ENCODE data around the gene ARID1B.

Gene ARID1B

DNA sequence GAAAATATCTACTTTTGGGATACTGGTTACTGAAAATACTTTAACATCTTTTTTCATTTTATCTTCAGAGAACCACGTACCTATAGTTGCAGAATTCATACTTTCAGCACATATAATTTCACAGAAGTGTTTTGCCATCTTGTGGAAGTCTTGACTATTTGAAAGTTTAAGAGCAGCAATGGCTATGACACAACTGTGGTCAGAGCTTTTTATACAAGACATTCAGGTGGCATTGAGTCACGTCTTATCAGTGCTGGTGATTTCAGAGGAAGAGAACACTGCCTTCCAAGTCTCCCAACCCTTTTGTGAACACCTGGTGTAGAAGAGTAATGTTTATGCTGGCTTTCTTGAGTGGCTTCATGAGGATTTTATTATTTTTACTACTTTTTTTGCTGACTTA, 171.6 kb downstream of the ARID1B start:
- TF ChIP-seq SIN3A (IDR thresholded peaks at IDR 0.05; ENCODE audit: borderline replicate concordance, insufficient read depth, low read length) = no peak
- TF ChIP-seq FOXP2 (optimal IDR thresholded peaks at IDR 0.05; ENCODE audit: borderline replicate concordance, extremely low read depth, extremely low read length, insufficient read depth) = no peak
- TF ChIP-seq, protein P1, sequence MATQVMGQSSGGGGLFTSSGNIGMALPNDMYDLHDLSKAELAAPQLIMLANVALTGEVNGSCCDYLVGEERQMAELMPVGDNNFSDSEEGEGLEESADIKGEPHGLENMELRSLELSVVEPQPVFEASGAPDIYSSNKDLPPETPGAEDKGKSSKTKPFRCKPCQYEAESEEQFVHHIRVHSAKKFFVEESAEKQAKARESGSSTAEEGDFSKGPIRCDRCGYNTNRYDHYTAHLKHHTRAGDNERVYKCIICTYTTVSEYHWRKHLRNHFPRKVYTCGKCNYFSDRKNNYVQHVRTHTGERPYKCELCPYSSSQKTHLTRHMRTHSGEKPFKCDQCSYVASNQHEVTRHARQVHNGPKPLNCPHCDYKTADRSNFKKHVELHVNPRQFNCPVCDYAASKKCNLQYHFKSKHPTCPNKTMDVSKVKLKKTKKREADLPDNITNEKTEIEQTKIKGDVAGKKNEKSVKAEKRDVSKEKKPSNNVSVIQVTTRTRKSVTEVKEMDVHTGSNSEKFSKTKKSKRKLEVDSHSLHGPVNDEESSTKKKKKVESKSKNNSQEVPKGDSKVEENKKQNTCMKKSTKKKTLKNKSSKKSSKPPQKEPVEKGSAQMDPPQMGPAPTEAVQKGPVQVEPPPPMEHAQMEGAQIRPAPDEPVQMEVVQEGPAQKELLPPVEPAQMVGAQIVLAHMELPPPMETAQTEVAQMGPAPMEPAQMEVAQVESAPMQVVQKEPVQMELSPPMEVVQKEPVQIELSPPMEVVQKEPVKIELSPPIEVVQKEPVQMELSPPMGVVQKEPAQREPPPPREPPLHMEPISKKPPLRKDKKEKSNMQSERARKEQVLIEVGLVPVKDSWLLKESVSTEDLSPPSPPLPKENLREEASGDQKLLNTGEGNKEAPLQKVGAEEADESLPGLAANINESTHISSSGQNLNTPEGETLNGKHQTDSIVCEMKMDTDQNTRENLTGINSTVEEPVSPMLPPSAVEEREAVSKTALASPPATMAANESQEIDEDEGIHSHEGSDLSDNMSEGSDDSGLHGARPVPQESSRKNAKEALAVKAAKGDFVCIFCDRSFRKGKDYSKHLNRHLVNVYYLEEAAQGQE (IDR thresholded peaks at IDR 0.05; ENCODE audit: insufficient read depth in 1 of 2, low read depth in 2 of 2, low read length in 2 of 2) = no peak
- no peak for TF ChIP-seq TAF1 (IDR thresholded peaks at IDR 0.05; ENCODE audit: borderline replicate concordance, insufficient read depth, low read length)
- TF ChIP-seq POLR2AphosphoS5 (IDR thresholded peaks at IDR 0.05; ENCODE audit: low read depth, low read length) = no peak

DNA sequence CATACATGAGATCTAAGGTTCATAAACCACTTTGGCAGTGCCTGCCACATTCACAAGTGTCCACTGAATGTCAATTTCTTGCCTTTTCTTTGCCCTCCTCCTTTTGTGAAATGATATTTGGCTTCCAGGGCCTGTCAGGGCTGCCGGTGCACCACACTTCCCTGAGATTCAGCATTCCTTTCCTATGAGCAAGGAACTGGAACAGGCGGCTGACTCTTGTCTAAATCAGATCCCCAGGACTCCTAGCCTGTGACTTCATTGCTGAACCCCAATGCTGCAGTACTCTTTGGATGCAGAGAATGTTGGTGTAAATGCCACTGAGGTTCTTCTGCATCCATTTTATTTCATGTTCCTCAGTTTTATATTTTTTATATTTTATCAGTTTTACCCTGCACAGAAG, 172.2 kb downstream of the ARID1B start:
- TF ChIP-seq, protein P1 (IDR thresholded peaks at IDR 0.05; ENCODE audit: insufficient read depth in 1 of 2, low read depth in 2 of 2, low read length in 2 of 2) = no peak

DNA sequence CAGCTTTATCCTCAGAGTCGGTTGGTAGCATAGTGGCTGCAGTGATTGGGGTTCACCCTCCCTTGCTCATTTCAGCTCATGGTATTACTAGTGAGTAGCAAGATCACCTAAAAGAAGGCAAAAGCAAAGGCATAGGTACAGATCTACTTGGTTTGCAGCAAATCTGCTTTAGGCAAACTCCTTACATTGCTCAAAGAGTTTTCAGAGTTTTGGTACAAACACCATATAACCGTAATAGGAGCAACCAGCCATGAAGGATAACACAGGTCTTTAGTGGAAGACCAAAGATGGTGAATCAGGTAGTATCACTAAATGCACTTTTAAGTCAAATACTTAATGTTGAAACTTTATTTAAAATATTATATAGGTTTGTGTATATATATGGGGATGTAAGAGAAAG, 172.9 kb downstream of the ARID1B start:
- no peak for TF ChIP-seq TAF1 (IDR thresholded peaks at IDR 0.05; ENCODE audit: borderline replicate concordance, insufficient read depth, low read length)
- TF ChIP-seq POLR2AphosphoS5 (IDR thresholded peaks at IDR 0.05; ENCODE audit: low read depth, low read length) = no peak
- TF ChIP-seq FOXP2 (optimal IDR thresholded peaks at IDR 0.05; ENCODE audit: borderline replicate concordance, extremely low read depth, extremely low read length, insufficient read depth) = no peak
- TF ChIP-seq, protein P1 (IDR thresholded peaks at IDR 0.05; ENCODE audit: insufficient read depth in 1 of 2, low read depth in 2 of 2, low read length in 2 of 2) = no peak
- TF ChIP-seq SIN3A (IDR thresholded peaks at IDR 0.05; ENCODE audit: borderline replicate concordance, insufficient read depth, low read length) = no peak

DNA sequence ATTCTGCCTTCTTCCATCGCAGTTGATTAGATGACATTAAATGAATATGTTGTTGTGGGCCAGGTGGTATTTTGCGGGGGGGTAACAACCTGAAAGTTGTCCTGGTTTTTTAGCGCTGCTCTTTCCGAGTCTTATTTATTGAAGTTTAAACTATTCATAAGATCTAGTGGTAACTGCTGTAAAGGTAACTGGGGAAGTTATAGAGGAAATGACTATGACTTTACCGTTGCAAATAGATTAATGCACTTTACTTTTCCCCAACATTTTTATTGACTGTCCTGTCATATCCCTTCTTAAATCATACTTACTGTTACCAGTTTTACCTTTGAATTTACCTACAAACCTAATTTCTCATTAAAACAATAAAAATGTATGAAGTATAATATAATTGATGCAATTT, 173.4 kb downstream of the ARID1B start:
- TF ChIP-seq SIN3A (IDR thresholded peaks at IDR 0.05; ENCODE audit: borderline replicate concordance, insufficient read depth, low read length) = no peak
- TF ChIP-seq TAF1 (IDR thresholded peaks at IDR 0.05; ENCODE audit: borderline replicate concordance, insufficient read depth, low read length) = no peak
- no peak for TF ChIP-seq FOXP2 (optimal IDR thresholded peaks at IDR 0.05; ENCODE audit: borderline replicate concordance, extremely low read depth, extremely low read length, insufficient read depth)
- TF ChIP-seq, protein P1 (IDR thresholded peaks at IDR 0.05; ENCODE audit: insufficient read depth in 1 of 2, low read depth in 2 of 2, low read length in 2 of 2) = no peak
- no peak for TF ChIP-seq POLR2AphosphoS5 (IDR thresholded peaks at IDR 0.05; ENCODE audit: low read depth, low read length)

DNA sequence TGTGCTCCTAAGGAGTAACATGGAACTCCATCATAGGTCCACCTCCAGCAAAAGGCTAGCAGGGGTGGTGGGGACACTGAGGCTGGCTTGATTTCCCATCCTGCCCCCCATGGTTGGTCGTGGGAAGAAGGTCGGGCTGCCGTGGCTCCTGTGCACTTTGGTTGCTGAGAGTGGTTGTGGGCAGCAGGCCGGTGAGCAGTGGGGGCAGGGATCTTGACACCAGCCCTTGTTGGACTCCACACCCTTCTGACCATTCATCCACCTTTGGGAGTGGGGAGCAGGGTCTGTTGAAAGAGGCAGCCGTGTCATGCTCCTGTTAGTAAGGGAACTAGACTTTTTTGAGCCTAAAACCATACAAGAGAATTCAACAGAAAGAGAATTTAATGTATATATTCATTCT, 175.2 kb downstream of the ARID1B start:
- TF ChIP-seq, protein P1 (IDR thresholded peaks at IDR 0.05; ENCODE audit: insufficient read depth in 1 of 2, low read depth in 2 of 2, low read length in 2 of 2) = no peak
- TF ChIP-seq SIN3A (IDR thresholded peaks at IDR 0.05; ENCODE audit: borderline replicate concordance, insufficient read depth, low read length) (no peak), POLR2AphosphoS5 (IDR thresholded peaks at IDR 0.05; ENCODE audit: low read depth, low read length) (no peak), FOXP2 (optimal IDR thresholded peaks at IDR 0.05; ENCODE audit: borderline replicate concordance, extremely low read depth, extremely low read length, insufficient read depth) (no peak), TAF1 (IDR thresholded peaks at IDR 0.05; ENCODE audit: borderline replicate concordance, insufficient read depth, low read length) (no peak)
